Neural cell (in vitro differentiated cells): ENCODE results near the gene COX6B2. TPM values are rescaled to one million over a fixed set of nuclear protein-coding genes. Genes with fewer than 3 reads are reported as not detected.

Experiments used
- H2AFZ ChIP-seq: fragments of 200-600, 300-800 bp; sonication (generic), shearing (Covaris generic); 2 replicates; pipeline ENCODE4 v1.6.0; 2014; ENCODE audit warnings: low read depth, mild to moderate bottlenecking, antibody characterized with exemption, low read length, moderate library complexity
- H3F3A ChIP-seq: fragments of 200-600 bp; shearing (Covaris generic); 2 replicates; pipeline ENCODE4 v1.6.1; 2016; ENCODE audit warnings: mild to moderate bottlenecking, moderate library complexity, mixed read lengths, antibody characterized with exemption, low read length; ENCODE audit not compliant: insufficient read depth, poor library complexity, severe bottlenecking
- H3K27ac ChIP-seq: fragments of 200-600, 300-800 bp; sonication (generic), shearing (Covaris generic); 2 replicates; pipeline ENCODE4 v1.5.1; 2014; ENCODE audit warnings: mild to moderate bottlenecking, low read length, moderate library complexity
- H3K27me3 ChIP-seq: fragments of 300-800, 200-600 bp; sonication (generic), shearing (Covaris generic); 2 replicates; pipeline ENCODE4 v1.6.0; 2014; ENCODE audit warnings: mild to moderate bottlenecking, low read depth, low read length, moderate library complexity; ENCODE audit not compliant: insufficient read depth
- H3K36me3 ChIP-seq: fragments of 300-800, 200-600 bp; sonication (generic), shearing (Covaris generic); 2 replicates; pipeline ENCODE4 v1.5.1; 2014; ENCODE audit warnings: mild to moderate bottlenecking, antibody characterized with exemption, low read length, moderate library complexity; ENCODE audit not compliant: insufficient read depth
- H3K4me2 ChIP-seq: fragments of 300-800, 200-600 bp; sonication (generic), shearing (Covaris generic); 2 replicates; pipeline ENCODE4 v1.6.0; 2014; ENCODE audit warnings: mild to moderate bottlenecking, low read length
- H3K4me3 ChIP-seq: fragments of 300-800, 200-600 bp; sonication (generic), shearing (Covaris generic); 2 replicates; pipeline ENCODE4 v1.5.1; 2014; ENCODE audit warnings: mild to moderate bottlenecking, low read length, moderate library complexity
- H3K79me2 ChIP-seq: fragments of 200-600 bp; shearing (Covaris generic); replicated peaks from 2 replicates; pipeline ENCODE4 v1.6.0; 2014; ENCODE audit warnings: mild to moderate bottlenecking, low read length, moderate library complexity; ENCODE audit not compliant: insufficient read depth
- H3K9ac ChIP-seq: fragments of 300-800, 200-600 bp; sonication (generic), shearing (Covaris generic); 2 replicates; pipeline ENCODE4 v1.6.1; 2016; ENCODE audit warnings: mild to moderate bottlenecking, low read length, mixed read lengths
- H3K9me2 ChIP-seq: fragments of 200-600 bp; shearing (Covaris generic); 2 replicates; pipeline ENCODE4 v1.6.1; 2016; ENCODE audit warnings: mild to moderate bottlenecking, low read length, mixed read lengths; ENCODE audit not compliant: insufficient read depth
- H3K9me3 ChIP-seq: fragments of 200-600, 300-800 bp; sonication (generic), shearing (Covaris generic); 2 replicates; pipeline ENCODE4 v1.6.1; 2016; ENCODE audit warnings: mild to moderate bottlenecking, mixed run types, low read length, moderate library complexity, mixed read lengths
- H4K20me1 ChIP-seq: fragments of 200-600 bp; shearing (Covaris generic); 2 replicates; pipeline ENCODE4 v1.6.1; 2016; ENCODE audit warnings: mild to moderate bottlenecking, mixed run types; ENCODE audit not compliant: insufficient read depth
- CTCF ChIP-seq: fragments of 450-650 bp; IDR thresholded peaks from 2 replicates; pipeline ENCODE4 v1.5.1; 2014; ENCODE audit warnings: antibody characterized with exemption, mild to moderate bottlenecking, moderate library complexity; ENCODE audit not compliant: poor library complexity, severe bottlenecking
- EP300 ChIP-seq: fragments of 450-650 bp; conservative IDR thresholded peaks from 2 replicates; pipeline ENCODE4 v1.6.1; 2014; ENCODE audit warnings: antibody characterized with exemption, mild to moderate bottlenecking, moderate library complexity; ENCODE audit not compliant: poor library complexity, severe bottlenecking
- EZH2 ChIP-seq: fragments of 200-600, 300-800 bp; shearing (Covaris generic), sonication (generic); IDR thresholded peaks from 2 replicates; pipeline ENCODE4 v1.6.1; 2014; ENCODE audit warnings: antibody characterized with exemption, low read length, borderline replicate concordance, mild to moderate bottlenecking; ENCODE audit not compliant: insufficient read depth, poor library complexity, severe bottlenecking
- MXI1 ChIP-seq: fragments of 450-650 bp; conservative IDR thresholded peaks from 2 replicates; pipeline ENCODE4 v1.6.1; 2014; ENCODE audit warnings: antibody characterized with exemption, mild to moderate bottlenecking; ENCODE audit not compliant: poor library complexity, severe bottlenecking
- POLR2AphosphoS5 ChIP-seq: IDR thresholded peaks from 2 replicates; pipeline ENCODE4 v1.6.1; 2012
- RAD21 ChIP-seq: fragments of 450-650 bp; conservative IDR thresholded peaks from 2 replicates; pipeline ENCODE4 v1.6.1; 2014; ENCODE audit warnings: antibody characterized with exemption, mild to moderate bottlenecking, moderate library complexity
- REST ChIP-seq: IDR thresholded peaks from 2 replicates; pipeline ENCODE4 v1.6.1; 2012; ENCODE audit warnings: borderline replicate concordance
- SMC3 ChIP-seq: fragments of 450-650 bp; conservative IDR thresholded peaks from 2 replicates; pipeline ENCODE4 v1.6.1; 2014; ENCODE audit warnings: antibody characterized with exemption, mild to moderate bottlenecking, moderate library complexity; ENCODE audit not compliant: poor library complexity
- TAF1 ChIP-seq: IDR thresholded peaks from 2 replicates; pipeline ENCODE4 v1.6.1; 2012; ENCODE audit warnings: low read depth
- polyA plus RNA-seq: library from polyadenylated mRNA; depleted of rRNA; stranded (reverse); fragments of >200 nt; gene quantifications from 2 replicates; pipeline ENCODE4 v1.2.3, GENCODE V29; 2014

Gene COX6B2
- polyA plus RNA-seq, 1 donor from 2014 or later: 0.17 TPM

- no peak for TF ChIP-seq CTCF
- no peak for TF ChIP-seq SMC3
Measured at GRCh38 chr19:55373993-55374757, 19.7 kb upstream of the COX6B2 start (continued).

GRCh38 chr19:55373306-55373992 lies 18.9 kb upstream of the COX6B2 start:
- no peak for TF ChIP-seq REST
- no peak for TF ChIP-seq CTCF
- no peak for TF ChIP-seq POLR2AphosphoS5
- TF ChIP-seq TAF1: no peak
- TF ChIP-seq EP300: no peak
- TF ChIP-seq MXI1: no peak
- no peak for TF ChIP-seq RAD21
- TF ChIP-seq EZH2: no peak
- no peak for TF ChIP-seq SMC3
- Histone ChIP-seq H3K36me3 (no peaks in the 10 kb centered on the region), H4K20me1 (no peaks in the 10 kb centered on the region), H3K4me3 (no peak overlapping the region), H3K9ac (peak overlapping the region; percentile 14), H2AFZ (no peak overlapping the region), H3F3A (no peaks in the 10 kb centered on the region), H3K9me3 (no peaks in the 10 kb centered on the region), H3K79me2 (no peaks in the 10 kb centered on the region), H3K9me2 (no peaks in the 10 kb centered on the region), H3K4me2 (no peak overlapping the region), H3K27me3 (peaks cover 26% of the 10 kb centered on the region), H3K27ac (no peak overlapping the region)
